Mammary epithelial cell (primary cell): ENCODE measurements around the gene ZNF800.

ENCODE experiments used
- EZH2 ChIP-seq: IDR thresholded peaks from 2 replicates; pipeline ENCODE4 v1.6.1; 2012; ENCODE audit warnings: low read length, inconsistent platforms, borderline replicate concordance
- TF ChIP-seq, protein P1 (sequence below), 2 donors: IDR thresholded peaks in 1 of 2; conservative IDR thresholded peaks in 1 of 2; 2 replicates each; pipeline ENCODE4 v1.5.1; 2011 to 2012; ENCODE audit warnings: inconsistent platforms in 2 of 2, low read length in 2 of 2, mild to moderate bottlenecking in 2 of 2, control low read depth in 1 of 2, low read depth in 1 of 2; ENCODE audit not compliant: insufficient read depth in 1 of 2; ENCODE audit errors: extremely low read depth in 1 of 2

- no peak for TF ChIP-seq EZH2
- TF ChIP-seq, protein P1, sequence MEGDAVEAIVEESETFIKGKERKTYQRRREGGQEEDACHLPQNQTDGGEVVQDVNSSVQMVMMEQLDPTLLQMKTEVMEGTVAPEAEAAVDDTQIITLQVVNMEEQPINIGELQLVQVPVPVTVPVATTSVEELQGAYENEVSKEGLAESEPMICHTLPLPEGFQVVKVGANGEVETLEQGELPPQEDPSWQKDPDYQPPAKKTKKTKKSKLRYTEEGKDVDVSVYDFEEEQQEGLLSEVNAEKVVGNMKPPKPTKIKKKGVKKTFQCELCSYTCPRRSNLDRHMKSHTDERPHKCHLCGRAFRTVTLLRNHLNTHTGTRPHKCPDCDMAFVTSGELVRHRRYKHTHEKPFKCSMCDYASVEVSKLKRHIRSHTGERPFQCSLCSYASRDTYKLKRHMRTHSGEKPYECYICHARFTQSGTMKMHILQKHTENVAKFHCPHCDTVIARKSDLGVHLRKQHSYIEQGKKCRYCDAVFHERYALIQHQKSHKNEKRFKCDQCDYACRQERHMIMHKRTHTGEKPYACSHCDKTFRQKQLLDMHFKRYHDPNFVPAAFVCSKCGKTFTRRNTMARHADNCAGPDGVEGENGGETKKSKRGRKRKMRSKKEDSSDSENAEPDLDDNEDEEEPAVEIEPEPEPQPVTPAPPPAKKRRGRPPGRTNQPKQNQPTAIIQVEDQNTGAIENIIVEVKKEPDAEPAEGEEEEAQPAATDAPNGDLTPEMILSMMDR (conservative IDR thresholded peaks at IDR 0.05 in 1 of 2, IDR thresholded peaks at IDR 0.05 in 1 of 2; ENCODE audit: extremely low read depth in 1 of 2, insufficient read depth in 1 of 2, low read depth in 1 of 2, low read length in 2 of 2): no peak
Observed at GRCh38 chr7:127391591-127392181, 822 bp downstream of the ZNF800 start.
